SK-MEL-5 (cell line): ENCODE data around the gene PEX19. TPM values are rescaled to one million over a fixed set of nuclear protein-coding genes. Genes with fewer than 3 reads are reported as not detected.

Experiments used
- small RNA-seq, 2 experiments: library from RNA; depleted of rRNA; stranded (forward); fragments of <200 nt; gene quantifications; one replicate each; pipeline ENCODE3, GENCODE V24; 2014
- total RNA-seq: library from RNA; depleted of rRNA; stranded (reverse); fragments of >200 nt; shearing (Covaris generic); gene quantifications from 2 replicates; pipeline ENCODE4 v1.2.3, GENCODE V29; 2014; rRNA removed

The PEX19 gene
- total RNA-seq, 1 experiment from 2014 or later: 46.2 TPM

Small RNA genes within 50 kb of the gene (small RNA-seq; reads per million reads assigned to genes)
- 0 reads per million in 2 experiments for gene RF00019

Other genes with a start within 250 kb of the PEX19 start
- 0.11 and 0.26 TPM in 2 replicates for gene KCNJ10, start 215.0 kb downstream of the PEX19 start, total RNA-seq
- not detected in 2 replicates for gene KCNJ9, start 203.6 kb downstream of the PEX19 start, total RNA-seq
- gene IGSF8, start 186.5 kb downstream of the PEX19 start, total RNA-seq: 142 and 146 TPM in 2 replicates
- gene ATP1A2, start 169.4 kb downstream of the PEX19 start, total RNA-seq: not detected in 2 replicates
- gene ATP1A4, start 133.5 kb downstream of the PEX19 start, total RNA-seq: 0.11 TPM in 1 of 2 replicates, not detected in the other
- not detected in 2 replicates for gene CASQ1, start 94.6 kb downstream of the PEX19 start, total RNA-seq
- 51.9 and 59.8 TPM in 2 replicates for gene PEA15, start 79.7 kb downstream of the PEX19 start, total RNA-seq
- 61.5 and 62.1 TPM in 2 replicates for gene DCAF8, start 22.6 kb downstream of the PEX19 start, total RNA-seq
- 183 and 186 TPM in 2 replicates for gene COPA, start 58.1 kb upstream of the PEX19 start, total RNA-seq
- gene NCSTN, start 58.2 kb upstream of the PEX19 start, total RNA-seq: 85.8 and 87.3 TPM in 2 replicates
- gene NHLH1, start 81.9 kb upstream of the PEX19 start, total RNA-seq: not detected in 2 replicates
- 1.8 and 2.0 TPM in 2 replicates for gene VANGL2, start 115.4 kb upstream of the PEX19 start, total RNA-seq
- gene SLAMF6, start 238.1 kb upstream of the PEX19 start, total RNA-seq: not detected in 2 replicates